Measurements from ENCODE around the gene SLC6A2.

- TF ChIP-seq CTCF (IDR thresholded peaks at IDR 0.05) (no peak), EZH2 (IDR thresholded peaks at IDR 0.05) (no peak)
Observed at GRCh38 chr16:55713103-55713502, 57.3 kb downstream of the SLC6A2 start.

All from neural progenitor cell (in vitro differentiated cells).